SW480 (cell line): ENCODE results near the gene SLC39A12.
"Not testable (repeated sequence)": the region's sequence is repeated elsewhere in the genome, so short reads cannot be mapped to it uniquely, and the experiment has no call there.

Source experiments
- DNase-seq: peaks from one replicate; pipeline ENCODE4 v3.0.0-alpha.2; 2016; ENCODE audit warnings: low spot score

Gene SLC39A12

GRCh38 chr10:17951868-17952371 lies at the start of gene SLC39A12:
SLC39A12 (plus strand) TSS chr10:17951918; CDS start chr10:17953277, 1,359 bp downstream.
- DNase-seq = no peak

- DNase-seq = no peak
Measured at GRCh38 chr10:17904564-17904963, 47.2 kb upstream of the SLC39A12 start.

DNA sequence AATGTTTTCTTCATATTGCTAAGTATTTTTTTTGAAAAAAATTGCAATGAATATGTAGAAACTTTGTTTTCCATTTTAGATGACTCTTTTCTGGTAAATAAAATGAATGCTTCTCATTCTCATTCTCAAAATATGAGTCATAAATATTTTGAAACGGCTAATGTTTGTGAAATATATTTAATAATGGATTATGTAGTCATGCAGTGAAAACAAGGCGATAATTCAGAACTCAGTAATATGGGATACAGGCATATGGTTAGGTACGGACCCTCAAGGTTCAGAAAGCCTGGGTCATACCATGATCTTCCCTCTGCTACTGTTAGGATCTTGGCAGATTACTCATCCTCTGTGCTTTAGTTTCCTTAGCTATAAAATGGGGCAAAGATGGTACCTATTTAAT lies 46.2 kb upstream of the SLC39A12 start:
- DNase-seq = no peak

- no peak for DNase-seq
Measured at GRCh38 chr10:17906002-17906401, 45.7 kb upstream of the SLC39A12 start.

GRCh38 chr10:17907641-17908040 lies 44.1 kb upstream of the SLC39A12 start:
- no peak for DNase-seq

- peak; percentile 62 for DNase-seq
Measured at GRCh38 chr10:17910125-17910789, 41.5 kb upstream of the SLC39A12 start.

- no peak for DNase-seq
Measured at GRCh38 chr10:17912754-17913153, 39.0 kb upstream of the SLC39A12 start.

DNA sequence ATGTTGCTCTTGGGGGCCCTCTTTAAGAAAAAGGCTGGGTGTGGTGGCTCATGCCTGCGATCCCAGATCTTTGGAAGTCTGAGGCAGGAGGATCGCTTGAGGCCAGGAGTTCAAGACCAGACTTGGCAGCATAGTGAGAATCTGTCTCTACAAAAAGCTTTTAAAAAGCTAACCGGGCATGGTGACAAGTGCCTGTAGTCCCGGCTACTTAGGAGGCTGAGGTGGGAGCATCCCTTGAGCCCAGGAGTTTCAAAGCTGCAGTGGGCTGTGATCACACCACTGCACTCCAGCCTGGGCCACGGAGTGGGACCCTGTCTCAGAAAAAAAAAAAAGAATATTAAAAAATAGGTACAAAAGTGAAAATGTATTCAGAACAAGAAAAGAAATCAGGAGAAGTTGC lies 38.1 kb upstream of the SLC39A12 start:
- DNase-seq = no peak

DNA sequence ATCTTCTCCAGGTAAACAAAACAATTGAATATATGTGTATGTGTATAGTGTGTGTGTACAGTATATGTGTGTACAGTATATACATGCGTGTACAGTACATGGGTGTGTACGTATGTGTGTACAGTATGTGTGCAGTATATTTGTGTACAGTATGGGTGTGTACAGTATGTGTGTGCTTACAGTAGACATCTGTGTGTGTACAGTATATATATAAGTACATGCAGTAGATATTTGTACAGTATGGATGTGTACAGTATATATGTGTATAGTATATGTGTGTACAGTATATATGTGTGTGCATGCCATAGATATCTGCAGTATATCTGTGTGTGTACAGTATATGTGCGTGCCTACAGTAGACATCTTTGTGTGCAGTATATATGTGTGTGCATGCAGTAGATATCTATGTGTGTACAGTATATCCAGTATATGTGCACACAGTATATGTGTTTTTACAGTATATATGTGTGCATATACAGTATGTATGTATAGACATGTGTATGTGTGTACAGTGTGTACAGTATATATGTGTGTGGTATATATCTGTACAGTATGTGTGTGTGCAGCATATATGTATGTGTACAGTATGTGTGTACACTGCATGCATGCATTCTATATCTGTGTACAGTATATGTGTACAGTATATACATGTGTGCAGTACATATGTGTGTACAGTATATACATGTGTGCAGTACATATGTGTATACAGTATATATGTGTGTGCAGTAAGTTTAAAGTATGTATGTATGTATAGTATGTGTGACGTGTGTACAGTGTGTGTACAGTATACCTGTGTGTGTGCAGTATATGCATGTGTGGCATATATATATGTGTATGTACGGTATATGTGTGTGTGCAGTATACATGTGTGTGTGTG lies 37.3 kb upstream of the SLC39A12 start:
- DNase-seq = no peak

DNA sequence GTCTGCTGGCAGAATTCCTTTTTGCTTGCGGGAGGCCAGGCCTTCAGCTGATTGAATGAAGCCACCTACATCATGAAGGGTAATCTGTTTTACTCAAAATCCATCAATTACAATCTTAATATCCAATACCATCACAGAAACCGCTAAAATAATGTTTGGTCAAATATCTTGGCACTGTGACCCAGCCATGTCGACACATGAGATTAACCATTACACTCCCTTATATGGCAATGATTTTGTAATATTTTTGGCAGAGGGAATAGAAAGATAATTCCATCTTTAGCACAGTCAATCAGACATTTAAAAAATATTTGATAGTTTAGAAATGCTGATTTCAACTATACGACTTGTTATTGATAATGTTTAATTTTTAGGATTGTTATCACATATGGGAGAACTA lies 36.5 kb upstream of the SLC39A12 start:
- no peak for DNase-seq

DNA sequence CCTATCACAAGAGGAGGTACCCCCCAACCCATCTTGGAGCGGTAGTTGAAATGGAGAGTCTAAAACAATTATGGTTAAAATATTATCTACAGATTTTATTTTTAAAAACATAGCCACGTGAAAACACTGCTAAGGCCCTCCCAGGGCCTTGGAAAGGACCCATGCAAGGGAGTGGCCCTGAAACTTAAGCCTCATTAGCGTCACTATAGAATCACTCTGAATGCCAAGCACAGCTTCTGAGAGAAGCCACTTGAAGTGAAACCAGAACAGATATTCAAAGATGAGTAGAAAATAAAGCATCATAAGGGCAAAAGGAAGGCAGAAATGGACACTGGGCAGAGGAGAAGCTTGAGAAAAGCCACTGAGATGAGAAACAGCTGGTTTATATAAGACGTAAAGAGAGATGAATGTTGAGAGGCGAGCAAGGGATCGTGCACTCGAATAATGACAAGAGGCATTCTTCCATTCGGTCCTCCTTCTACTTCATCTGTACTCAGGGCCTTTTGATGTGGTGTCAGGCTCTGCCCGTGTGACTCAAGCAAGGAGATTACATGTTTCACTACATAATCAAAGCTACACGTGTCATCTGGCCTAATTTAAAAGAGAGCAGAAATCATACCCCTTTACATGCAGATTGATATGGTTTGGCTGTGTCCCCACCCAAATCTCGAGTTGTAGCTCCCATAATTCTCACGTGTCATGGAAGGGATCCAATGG lies 33.4 kb upstream of the SLC39A12 start:
- peak; percentile 16 for DNase-seq

DNA sequence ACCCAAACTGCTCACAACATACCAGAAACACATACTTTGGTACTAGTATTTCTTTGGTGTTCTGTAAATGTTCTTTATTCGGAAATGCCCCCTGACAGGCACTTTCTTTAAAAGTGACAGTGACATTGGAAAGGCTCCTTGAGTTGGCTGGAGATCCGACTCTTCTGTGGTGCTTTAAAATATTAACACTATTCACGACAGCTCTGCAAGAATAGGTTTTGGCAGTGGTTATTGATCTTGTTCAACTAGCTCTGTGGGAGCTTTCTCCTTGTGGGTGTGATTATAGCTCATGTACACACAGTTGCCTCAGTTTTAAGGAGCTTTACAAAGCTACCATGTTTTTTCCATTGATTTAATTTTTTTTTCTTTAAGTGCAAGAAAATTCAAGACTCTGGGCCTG lies 30.3 kb upstream of the SLC39A12 start:
- DNase-seq = no peak

DNA sequence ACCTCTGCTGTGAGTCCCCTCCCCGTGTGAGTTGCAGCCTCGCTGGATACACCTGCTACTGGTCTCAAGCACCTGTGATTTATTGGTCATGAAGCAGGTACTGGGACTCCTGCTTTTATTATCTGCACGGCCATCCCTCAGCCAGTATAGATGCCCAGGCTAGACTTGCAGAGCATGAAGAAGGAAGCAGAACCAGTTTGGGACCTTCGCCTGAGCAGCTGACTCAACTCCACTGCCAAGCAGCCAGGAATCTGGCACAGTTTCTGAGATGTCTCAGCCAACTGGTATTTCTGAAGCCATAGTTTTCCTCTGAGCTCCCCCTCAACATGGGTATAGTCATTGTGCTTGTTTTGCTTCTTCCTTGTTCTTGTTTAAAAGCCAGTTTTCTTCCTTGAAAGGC lies 28.0 kb upstream of the SLC39A12 start:
- no peak for DNase-seq

DNA sequence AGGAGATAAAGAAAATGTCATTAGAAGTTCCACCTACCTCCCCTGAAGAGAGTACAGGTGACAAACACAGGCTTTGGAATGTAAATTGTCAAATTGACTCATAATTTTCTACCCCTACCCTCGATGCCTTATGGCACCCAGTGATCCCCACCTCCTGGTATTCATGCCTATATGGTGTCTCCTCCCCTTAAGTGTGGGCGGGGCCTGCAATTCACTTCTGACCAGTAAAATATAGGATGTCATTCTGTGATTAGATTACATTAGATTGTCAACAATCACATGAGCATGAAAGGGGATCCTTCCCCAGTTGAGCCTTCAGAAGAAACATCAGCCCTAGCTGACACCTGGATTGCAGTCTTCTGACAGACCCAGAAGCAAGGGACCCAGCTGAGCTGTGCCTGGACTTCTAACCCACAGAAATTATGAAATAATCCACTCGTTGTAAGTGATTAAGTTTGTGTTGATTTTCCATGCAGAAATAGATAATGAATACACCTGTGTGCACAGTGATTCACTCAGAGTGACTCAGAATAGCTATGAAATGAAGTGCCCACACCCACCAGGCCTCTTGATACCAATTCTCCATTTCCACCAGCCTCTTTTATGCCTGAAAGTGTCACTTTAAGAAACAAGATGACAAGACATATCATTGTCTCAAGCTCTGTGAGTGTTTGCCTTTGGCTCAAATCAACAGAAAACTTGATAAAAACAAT lies 8.5 kb upstream of the SLC39A12 start:
- DNase-seq = peak; percentile 19

DNA sequence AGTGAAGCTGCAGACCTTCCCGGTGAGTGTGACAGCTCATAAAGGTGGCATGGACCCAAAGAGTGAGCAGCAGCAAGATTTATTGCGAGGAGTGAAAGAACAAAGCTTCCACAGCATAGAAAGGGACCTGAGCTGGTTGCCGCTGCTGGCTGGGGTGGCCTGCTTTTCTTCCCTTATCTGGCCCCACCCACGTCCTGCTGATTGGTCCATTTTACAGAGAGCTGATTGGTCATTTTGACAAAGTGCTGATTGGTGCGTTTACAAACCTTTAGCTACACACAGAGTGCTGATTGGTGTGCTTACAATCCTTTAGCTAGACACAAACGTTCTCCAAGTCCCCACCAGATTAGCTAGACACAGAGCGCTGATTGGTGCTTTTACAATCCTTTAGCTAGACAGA lies 1.4 kb upstream of the SLC39A12 start:
- DNase-seq = not testable (repeated sequence)

DNA sequence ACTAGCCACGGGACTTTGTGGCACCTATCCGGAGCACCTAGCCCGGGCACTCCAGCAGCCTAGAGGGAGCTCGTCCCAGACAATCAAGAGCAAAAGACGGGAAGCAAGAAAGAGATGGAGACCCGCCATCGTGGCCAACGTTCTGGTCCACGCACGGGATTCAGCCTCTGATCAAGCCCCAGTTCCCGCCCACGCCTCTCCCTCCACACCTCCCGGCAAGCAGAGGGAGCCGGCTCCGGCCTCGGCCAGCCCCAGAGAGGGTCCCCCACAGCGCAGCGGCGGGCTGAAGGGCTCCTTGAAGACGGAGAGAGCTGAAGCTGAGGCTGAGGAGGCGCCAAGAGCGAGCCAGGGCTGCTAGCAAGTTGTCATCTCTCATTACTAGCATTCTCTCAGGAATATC lies 992 bp upstream of the SLC39A12 start:
- no peak for DNase-seq

GRCh38 chr10:17954372-17954771 lies 2.7 kb downstream of the SLC39A12 start:
- not testable (repeated sequence) for DNase-seq

DNA sequence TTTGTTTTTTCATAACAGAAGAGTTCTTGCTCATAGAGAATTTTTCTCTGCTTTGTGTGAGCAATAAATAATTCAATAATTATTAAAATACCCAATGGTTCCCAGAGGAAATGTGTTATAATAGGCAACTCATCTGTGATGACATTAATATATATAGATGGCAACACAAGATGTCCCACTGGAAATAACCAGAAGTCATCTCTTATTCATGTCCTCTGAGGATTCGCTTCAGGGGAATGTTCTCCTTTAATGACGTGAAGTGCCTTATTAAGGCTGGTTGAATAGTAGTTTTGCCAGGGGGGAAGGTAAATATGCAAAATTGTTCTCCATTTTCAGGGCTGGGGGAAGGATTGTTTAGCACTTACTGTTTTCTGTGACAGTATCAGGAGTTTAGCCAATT lies 3.1 kb downstream of the SLC39A12 start:
- no peak for DNase-seq

GRCh38 chr10:17958049-17958448 lies 6.3 kb downstream of the SLC39A12 start:
- no peak for DNase-seq

- no peak for DNase-seq
Measured at GRCh38 chr10:17959870-17960269, 8.2 kb downstream of the SLC39A12 start.

DNA sequence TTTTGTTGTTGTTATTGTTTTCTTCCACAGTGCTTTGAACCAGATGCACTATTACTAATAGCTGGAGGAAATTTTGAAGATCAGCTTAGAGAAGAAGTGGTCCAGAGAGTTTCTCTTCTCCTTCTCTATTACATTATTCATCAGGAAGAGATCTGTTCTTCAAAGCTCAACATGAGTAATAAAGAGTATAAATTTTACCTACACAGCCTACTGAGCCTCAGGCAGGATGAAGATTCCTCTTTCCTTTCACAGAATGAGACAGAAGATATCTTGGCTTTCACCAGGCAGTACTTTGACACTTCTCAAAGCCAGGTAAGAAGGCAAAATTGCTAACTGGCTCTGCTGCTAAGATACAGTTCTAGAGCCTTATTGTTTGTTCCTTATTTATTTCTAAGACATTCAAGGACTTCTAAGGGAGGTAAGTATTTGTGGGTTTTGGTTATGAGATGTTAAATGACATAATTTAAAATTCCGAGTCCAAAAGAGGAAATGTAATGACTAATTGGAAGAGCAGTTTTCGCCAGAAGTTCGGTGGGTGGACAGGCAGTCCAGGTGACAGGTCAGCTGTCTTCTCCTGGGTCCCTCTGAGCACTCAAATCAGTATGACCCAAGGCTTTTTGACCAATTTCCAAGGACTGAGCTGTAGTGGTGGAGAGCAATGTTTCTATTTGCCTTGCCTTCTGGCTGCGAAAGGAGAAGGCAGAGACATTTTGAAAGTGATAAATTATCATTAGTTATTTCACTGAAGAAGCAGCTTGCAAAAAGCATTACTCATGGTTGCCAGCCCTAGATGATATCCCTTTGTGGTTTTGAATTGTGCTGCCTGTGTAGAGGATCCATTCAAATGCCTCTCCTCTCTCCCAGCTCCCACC lies 10.1 kb downstream of the SLC39A12 start:
- peak; percentile 44 for DNase-seq
